ENCODE data around the gene SLC24A4. TPM values are rescaled to one million over a fixed set of nuclear protein-coding genes. Genes with fewer than 3 reads are reported as not detected.

SLC24A4 gene
- total RNA-seq, 1 experiment from 2014 or later, result not detected

GRCh38 chr14:92397150-92397952 is 74.4 kb downstream of the SLC24A4 start:
- DNase-seq, result no peak
- Mint-ChIP-seq H3K36me3 (ENCODE audit: insufficient read depth, unreplicated experiment) (no peaks in the 10 kb centered on the region), H3K9me3 (ENCODE audit: low read depth, unreplicated experiment) (peaks cover under 1% of the 10 kb centered on the region), H3K27me3 (ENCODE audit: unreplicated experiment) (peaks cover 81% of the 10 kb centered on the region), H3K27ac (ENCODE audit: unreplicated experiment) (no peak overlapping the region), H3K4me1 (ENCODE audit: low read depth, unreplicated experiment) (no peaks in the 10 kb centered on the region), H3K4me3 (ENCODE audit: low read depth, unreplicated experiment) (no peak overlapping the region)
- BruUV-seq (replicated peaks), result no TSS peak
- TF ChIP-seq CTCF (IDR thresholded peaks at IDR 0.05; ENCODE audit: unreplicated experiment), result no peak
- CTCF ChIA-PET, result no interaction called here
- intact Hi-C loops (cut with micrococcal nuclease; ENCODE audit: unreplicated experiment), result no loop called here

- peaks cover 2% of the 10 kb centered on the region for H3K9me3 Mint-ChIP-seq (ENCODE audit: low read depth, unreplicated experiment)
- H3K36me3 Mint-ChIP-seq (ENCODE audit: insufficient read depth, unreplicated experiment), result no peaks in the 10 kb centered on the region
- no peak overlapping the region for H3K4me3 Mint-ChIP-seq (ENCODE audit: low read depth, unreplicated experiment)
- no peak for TF ChIP-seq CTCF (IDR thresholded peaks at IDR 0.05; ENCODE audit: unreplicated experiment)
- DNase-seq, result no peak
- no TSS peak for BruUV-seq (replicated peaks)
- CTCF ChIA-PET, result no interaction called here
- intact Hi-C loops (cut with micrococcal nuclease; ENCODE audit: unreplicated experiment), result no loop called here
- H3K27me3 Mint-ChIP-seq (ENCODE audit: unreplicated experiment), result peaks cover 88% of the 10 kb centered on the region
- H3K4me1 Mint-ChIP-seq (ENCODE audit: low read depth, unreplicated experiment), result no peaks in the 10 kb centered on the region
- H3K27ac Mint-ChIP-seq (ENCODE audit: unreplicated experiment), result no peak overlapping the region
Observed at GRCh38 chr14:92397953-92398564, 75.1 kb downstream of the SLC24A4 start.

GRCh38 chr14:92398888-92399636 is 76.1 kb downstream of the SLC24A4 start:
- CTCF ChIA-PET, result no interaction called here
- Mint-ChIP-seq H3K4me3 (ENCODE audit: low read depth, unreplicated experiment) (no peak overlapping the region), H3K27ac (ENCODE audit: unreplicated experiment) (no peak overlapping the region), H3K9me3 (ENCODE audit: low read depth, unreplicated experiment) (peaks cover 2% of the 10 kb centered on the region), H3K4me1 (ENCODE audit: low read depth, unreplicated experiment) (no peaks in the 10 kb centered on the region), H3K27me3 (ENCODE audit: unreplicated experiment) (peaks cover 88% of the 10 kb centered on the region), H3K36me3 (ENCODE audit: insufficient read depth, unreplicated experiment) (no peaks in the 10 kb centered on the region)
- no TSS peak for BruUV-seq (replicated peaks)
- no peak for TF ChIP-seq CTCF (IDR thresholded peaks at IDR 0.05; ENCODE audit: unreplicated experiment)
- DNase-seq, result no peak
- intact Hi-C loops (cut with micrococcal nuclease; ENCODE audit: unreplicated experiment), result no loop called here

GRCh38 chr14:92400579-92401444 is 77.8 kb downstream of the SLC24A4 start:
- Mint-ChIP-seq H3K27ac (ENCODE audit: unreplicated experiment) (no peak overlapping the region), H3K4me1 (ENCODE audit: low read depth, unreplicated experiment) (no peaks in the 10 kb centered on the region), H3K4me3 (ENCODE audit: low read depth, unreplicated experiment) (no peak overlapping the region), H3K36me3 (ENCODE audit: insufficient read depth, unreplicated experiment) (no peaks in the 10 kb centered on the region), H3K27me3 (ENCODE audit: unreplicated experiment) (peaks cover 80% of the 10 kb centered on the region), H3K9me3 (ENCODE audit: low read depth, unreplicated experiment) (peaks cover 2% of the 10 kb centered on the region)
- no peak for DNase-seq
- no peak for TF ChIP-seq CTCF (IDR thresholded peaks at IDR 0.05; ENCODE audit: unreplicated experiment)
- CTCF ChIA-PET, result no interaction called here
- intact Hi-C loops (cut with micrococcal nuclease; ENCODE audit: unreplicated experiment), result no loop called here
- no TSS peak for BruUV-seq (replicated peaks)
